ENCODE data around the gene ARHGAP9. TPM values are rescaled to one million over a fixed set of nuclear protein-coding genes. Genes with fewer than 3 reads are reported as not detected.
"Not testable (repeated sequence)": the region's sequence is repeated elsewhere in the genome, so short reads cannot be mapped to it uniquely, and the experiment has no call there.

ARHGAP9 gene
- total RNA-seq, 1 donor from 2014 or later: 10.0 TPM

GRCh38 chr12:57517718-57518117 is 38.1 kb upstream of the ARHGAP9 start:
- DNase-seq (ENCODE audit: low spot score): not testable (repeated sequence)

DNA sequence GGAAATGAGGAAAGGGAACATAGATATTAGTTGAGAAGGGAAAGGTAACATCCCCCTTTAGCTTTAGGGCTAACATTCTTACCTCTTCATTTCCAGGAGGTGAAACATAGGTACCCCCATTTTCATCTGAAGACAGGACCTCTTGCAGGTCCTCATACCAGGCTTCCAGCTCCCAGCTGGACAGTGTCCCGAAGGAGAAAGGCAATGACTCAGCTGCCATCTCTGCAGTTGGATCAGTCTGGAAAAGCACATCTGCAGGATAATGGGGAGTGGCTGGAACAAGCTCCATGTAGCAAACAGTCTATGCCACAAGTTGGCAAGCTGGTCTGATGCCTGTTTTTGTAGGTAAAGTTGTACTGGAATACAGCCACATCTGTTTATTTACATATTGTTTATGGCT is 37.5 kb upstream of the ARHGAP9 start:
- no peak for DNase-seq (ENCODE audit: low spot score)

DNA sequence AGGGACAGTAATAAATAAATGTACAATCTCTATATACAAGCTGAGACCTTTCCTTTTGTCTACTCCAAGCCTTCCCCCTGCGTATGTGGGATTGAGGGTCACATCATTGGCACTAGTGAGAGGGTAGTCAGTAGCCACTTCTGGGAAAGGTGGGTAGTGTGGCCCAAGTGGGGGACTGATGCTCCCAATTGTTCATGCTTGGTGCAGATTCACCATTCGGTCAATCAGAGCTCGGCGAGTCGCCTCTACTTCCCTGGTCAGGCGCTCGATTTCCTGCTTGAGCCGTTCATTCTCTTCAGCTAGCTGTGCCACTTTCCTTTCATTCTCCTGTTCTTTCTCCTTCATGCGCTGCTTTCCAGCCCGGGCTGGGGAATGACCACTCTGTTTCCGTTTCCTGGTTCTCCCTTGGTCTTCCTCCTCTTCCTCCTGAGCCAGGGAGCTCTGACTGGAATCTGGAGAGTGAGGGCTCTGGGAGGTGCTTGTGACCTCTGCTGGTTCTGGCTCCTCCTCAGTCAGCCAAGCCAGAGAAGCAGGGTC is 37.0 kb upstream of the ARHGAP9 start:
- no peak for DNase-seq (ENCODE audit: low spot score)

GRCh38 chr12:57515934-57516541 is 36.4 kb upstream of the ARHGAP9 start:
- DNase-seq (ENCODE audit: low spot score): no peak

DNA sequence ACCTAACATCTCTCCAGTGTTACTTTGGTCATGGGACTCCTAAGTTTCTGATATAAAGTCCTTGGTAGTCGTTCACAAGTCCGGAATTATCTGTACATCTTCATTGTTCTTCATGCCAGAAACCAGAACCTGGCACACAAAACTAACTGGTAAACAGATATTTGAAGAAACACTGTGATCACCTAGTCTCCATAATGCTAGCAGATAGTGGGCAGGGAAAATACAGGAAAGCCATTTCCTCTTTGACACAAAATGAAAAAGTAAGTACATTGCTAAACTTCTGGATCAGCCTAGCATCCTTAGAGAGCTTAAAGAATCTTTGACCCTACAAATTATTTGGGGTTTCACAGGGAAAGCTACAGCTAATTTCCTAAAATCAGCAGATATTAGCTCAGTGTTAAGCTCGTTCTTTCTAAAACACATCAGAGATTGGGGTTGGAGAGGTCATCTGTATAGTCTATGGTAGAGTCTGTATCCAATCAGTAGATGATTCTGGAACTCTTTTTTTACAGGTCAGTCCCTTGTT is 35.8 kb upstream of the ARHGAP9 start:
- no peak for DNase-seq (ENCODE audit: low spot score)

- no peak for DNase-seq (ENCODE audit: low spot score)
Measured at GRCh38 chr12:57514720-57515407, 35.2 kb upstream of the ARHGAP9 start.

GRCh38 chr12:57514246-57514645 is 34.6 kb upstream of the ARHGAP9 start:
- not testable (repeated sequence) for DNase-seq (ENCODE audit: low spot score)

- not testable (repeated sequence) for DNase-seq (ENCODE audit: low spot score)
Measured at GRCh38 chr12:57513677-57514076, 34.0 kb upstream of the ARHGAP9 start.

GRCh38 chr12:57513266-57513665 is 33.6 kb upstream of the ARHGAP9 start:
- DNase-seq (ENCODE audit: low spot score): no peak

GRCh38 chr12:57512665-57513064 is 33.0 kb upstream of the ARHGAP9 start:
- no peak for DNase-seq (ENCODE audit: low spot score)

GRCh38 chr12:57511588-57512325 is 32.1 kb upstream of the ARHGAP9 start:
- DNase-seq (ENCODE audit: low spot score): no peak

DNA sequence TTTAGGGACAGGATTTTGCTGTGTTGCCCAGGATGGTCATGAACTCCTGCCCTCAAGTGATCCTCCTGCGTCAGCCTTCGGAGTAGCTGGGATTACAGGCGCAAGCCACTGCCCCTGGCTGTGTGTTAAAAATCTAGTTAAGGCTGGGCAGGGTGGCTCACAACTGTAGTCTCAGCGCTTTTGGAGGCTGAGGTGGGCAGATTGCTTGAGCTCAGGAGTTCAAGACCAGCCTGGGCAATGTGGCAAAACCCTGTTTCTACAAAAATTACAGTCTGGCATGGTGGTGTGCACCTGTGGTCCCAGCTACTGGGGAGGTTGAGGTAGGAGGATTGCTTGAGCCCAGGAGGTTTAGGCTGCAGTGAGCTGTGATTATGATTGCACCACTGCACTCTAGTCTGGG is 31.5 kb upstream of the ARHGAP9 start:
- DNase-seq (ENCODE audit: low spot score): no peak

- not testable (repeated sequence) for DNase-seq (ENCODE audit: low spot score)
Measured at GRCh38 chr12:57507796-57508195, 28.1 kb upstream of the ARHGAP9 start.

- DNase-seq (ENCODE audit: low spot score): not testable (repeated sequence)
Measured at GRCh38 chr12:57506541-57506940, 26.9 kb upstream of the ARHGAP9 start.

GRCh38 chr12:57502311-57502969 is 22.8 kb upstream of the ARHGAP9 start:
- DNase-seq (ENCODE audit: low spot score): not testable (repeated sequence)

DNA sequence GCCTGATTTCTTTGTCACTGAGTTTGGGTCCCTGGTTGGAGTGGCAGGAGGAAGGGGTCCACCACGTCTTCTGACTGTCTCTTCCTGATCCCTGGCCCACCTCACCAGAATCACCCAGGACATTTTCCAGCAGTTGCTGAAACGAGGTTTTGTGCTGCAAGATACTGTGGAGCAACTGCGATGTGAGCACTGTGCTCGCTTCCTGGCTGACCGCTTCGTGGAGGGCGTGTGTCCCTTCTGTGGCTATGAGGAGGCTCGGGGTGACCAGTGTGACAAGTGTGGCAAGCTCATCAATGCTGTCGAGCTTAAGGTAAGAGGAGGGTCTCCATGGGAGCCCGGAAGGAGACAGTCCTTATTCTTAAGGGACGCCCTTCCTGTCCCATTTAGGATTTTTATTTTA is 20.5 kb upstream of the ARHGAP9 start:
- no peak for DNase-seq (ENCODE audit: low spot score)

DNA sequence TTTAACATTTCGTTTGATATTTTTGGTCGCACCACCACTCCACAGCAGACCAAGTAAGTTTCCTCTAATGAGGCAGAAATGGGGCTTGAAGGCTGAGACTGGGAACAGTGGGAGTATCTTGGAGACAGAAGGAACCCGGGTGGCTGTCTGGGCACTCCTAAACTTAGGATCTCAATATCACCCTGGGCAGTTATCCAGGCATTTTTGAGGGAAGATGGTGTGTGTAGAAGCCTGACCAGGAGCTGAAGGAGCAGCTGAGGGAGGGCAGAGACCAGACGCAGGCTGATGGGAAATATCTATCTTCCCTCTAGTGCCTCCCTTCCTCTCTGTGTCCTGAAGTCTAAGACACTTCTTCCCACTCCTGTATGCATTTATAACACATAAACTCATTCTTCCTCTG is 18.9 kb upstream of the ARHGAP9 start:
- DNase-seq (ENCODE audit: low spot score): no peak

DNA sequence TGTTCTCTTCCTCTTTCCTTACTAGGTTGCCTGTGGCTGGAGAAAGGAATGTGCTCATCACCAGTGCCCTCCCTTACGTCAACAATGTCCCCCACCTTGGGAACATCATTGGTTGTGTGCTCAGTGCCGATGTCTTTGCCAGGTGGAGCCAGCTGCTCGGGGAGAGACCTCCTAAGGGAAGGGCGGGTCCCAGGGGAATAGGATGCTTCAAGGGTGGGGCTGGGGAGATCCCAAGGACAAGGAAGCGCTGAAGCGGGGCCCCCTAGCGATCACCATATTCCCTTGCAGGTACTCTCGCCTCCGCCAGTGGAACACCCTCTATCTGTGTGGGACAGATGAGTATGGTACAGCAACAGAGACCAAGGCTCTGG is 18.5 kb upstream of the ARHGAP9 start:
- DNase-seq (ENCODE audit: low spot score): no peak

GRCh38 chr12:57497223-57498131 is 17.8 kb upstream of the ARHGAP9 start:
- no peak for DNase-seq (ENCODE audit: low spot score)

DNA sequence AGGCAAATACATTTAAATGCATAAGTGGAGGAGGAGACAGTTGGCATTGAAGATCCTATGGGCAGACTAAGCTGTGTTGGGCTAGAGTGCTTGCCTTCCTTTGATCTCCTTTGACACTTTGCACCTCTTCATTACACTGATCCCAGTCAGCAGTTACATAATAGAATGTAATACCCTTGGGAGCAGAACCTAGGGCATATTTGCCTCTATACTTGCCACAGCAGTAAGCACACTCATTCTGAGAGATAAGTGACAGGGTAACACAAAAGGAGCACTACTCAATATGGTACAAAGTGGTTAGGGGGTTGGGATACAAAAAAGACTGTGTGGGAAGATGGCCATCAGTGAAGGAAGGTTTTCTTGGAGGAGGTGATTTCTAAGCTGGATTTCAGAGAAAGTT is 17.2 kb upstream of the ARHGAP9 start:
- no peak for DNase-seq (ENCODE audit: low spot score)
